MCF 10A (cell line): ENCODE measurements around the gene HPGD. TPM values are rescaled to one million over a fixed set of nuclear protein-coding genes. Genes with fewer than 3 reads are reported as not detected.

Experiments
- BruUV-seq: library from RNA; stranded (reverse); fragments of 400-500 nt; replicated peaks from 2 replicates; lab custom pipeline; 2021; lab: Mats Ljungman, UMichigan
- CTCF ChIA-PET: fragments of 300-600 bp; sonication (Branson Sonifier 250); formaldehyde crosslinking; extraction: SDS; loops from one replicate; lab custom pipeline; 2021; ENCODE audit warnings: antibody characterized with exemption, inconsistent platforms; lab: Yijun Ruan, JAX
- POLR2A ChIA-PET: fragments of 300-600, 350-650 bp; sonication (Branson Sonifier 250); formaldehyde crosslinking; extraction: SDS; loops from one replicate; lab custom pipeline; 2020; ENCODE audit warnings: antibody characterized with exemption, inconsistent platforms; lab: Yijun Ruan, JAX
- DNase-seq: peaks from one replicate; pipeline ENCODE4 v3.0.0-alpha.2; 2018; ENCODE audit not compliant: unreplicated experiment
- H3K27ac Mint-ChIP-seq: one replicate; pipeline ENCODE4 v1.8.0; 2022; ENCODE audit warnings: mild to moderate bottlenecking, low read depth, mixed read lengths; ENCODE audit not compliant: unreplicated experiment
- H3K27me3 Mint-ChIP-seq: one replicate; pipeline ENCODE4 v1.8.0; 2022; ENCODE audit warnings: mixed read lengths; ENCODE audit not compliant: insufficient read depth, unreplicated experiment
- H3K36me3 Mint-ChIP-seq: one replicate; pipeline ENCODE4 v1.8.0; 2022; ENCODE audit warnings: mild to moderate bottlenecking, moderate library complexity, mixed read lengths; ENCODE audit not compliant: insufficient read depth, unreplicated experiment
- H3K4me1 Mint-ChIP-seq: one replicate; pipeline ENCODE4 v1.8.0; 2022; ENCODE audit warnings: mixed read lengths; ENCODE audit not compliant: insufficient read depth, unreplicated experiment
- H3K4me3 Mint-ChIP-seq: one replicate; pipeline ENCODE4 v1.8.0; 2022; ENCODE audit warnings: mild to moderate bottlenecking, moderate library complexity, mixed read lengths; ENCODE audit not compliant: unreplicated experiment
- H3K9me3 Mint-ChIP-seq: one replicate; pipeline ENCODE4 v1.8.0; 2022; ENCODE audit warnings: mixed read lengths; ENCODE audit not compliant: unreplicated experiment
- CTCF ChIP-seq: fragments of 200-600 bp; IDR thresholded peaks from one replicate; pipeline ENCODE4 v1.8.0; 2022; ENCODE audit warnings: antibody characterized with exemption, mild to moderate bottlenecking; ENCODE audit not compliant: unreplicated experiment
- intact Hi-C: fragments of 100-400 bp; cut with micrococcal nuclease; formaldehyde crosslinking; loops from 2 replicates; pipeline ENCODE4 v1.14.1; 2022
- total RNA-seq: library from RNA; stranded (reverse); gene quantifications from 2 replicates; pipeline ENCODE4 v1.2.3, GENCODE V29; 2022

Gene HPGD
- total RNA-seq, 1 experiment from 2014 or later = 0.77 TPM

- ChIA-PET POLR2A (no interaction called here), CTCF (no interaction called here)
- DNase-seq = no peak
- H3K4me1 Mint-ChIP-seq = peaks cover 14% of the 10 kb centered on the region
- TF ChIP-seq CTCF = no peak
- peaks cover 42% of the 10 kb centered on the region for H3K9me3 Mint-ChIP-seq
- BruUV-seq = no TSS peak
- peaks cover 6% of the 10 kb centered on the region for H3K36me3 Mint-ChIP-seq
- no peak overlapping the region for H3K4me3 Mint-ChIP-seq
- intact Hi-C loops = no loop called here
- H3K27me3 Mint-ChIP-seq = no peaks in the 10 kb centered on the region
- no peak overlapping the region for H3K27ac Mint-ChIP-seq
Observed at GRCh38 chr4:174545268-174545667, 23.0 kb upstream of the HPGD start.

GRCh38 chr4:174544496-174544895 is 22.2 kb upstream of the HPGD start:
- TF ChIP-seq CTCF = no peak
- ChIA-PET CTCF (no interaction called here), POLR2A (no interaction called here)
- no peaks in the 10 kb centered on the region for H3K27me3 Mint-ChIP-seq
- BruUV-seq = no TSS peak
- peaks cover 6% of the 10 kb centered on the region for H3K4me1 Mint-ChIP-seq
- intact Hi-C loops = no loop called here
- no peak overlapping the region for H3K4me3 Mint-ChIP-seq
- H3K27ac Mint-ChIP-seq = no peak overlapping the region
- peaks cover 42% of the 10 kb centered on the region for H3K9me3 Mint-ChIP-seq
- peaks cover 6% of the 10 kb centered on the region for H3K36me3 Mint-ChIP-seq
- no peak for DNase-seq

- POLR2A ChIA-PET = interaction anchor here (1.0 to 1.1 kb wide), 2 partner anchors 12 to 142 kb away, joined by 3 read pairs; no protein-coding TSS in a partner anchor
- Mint-ChIP-seq H3K27me3 (no peaks in the 10 kb centered on the region), H3K4me1 (peaks cover 14% of the 10 kb centered on the region), H3K4me3 (no peak overlapping the region), H3K9me3 (peaks cover 17% of the 10 kb centered on the region), H3K27ac (peak overlapping the region; percentile 46), H3K36me3 (peaks cover 6% of the 10 kb centered on the region)
- TF ChIP-seq CTCF = no peak
- DNase-seq = no peak
- CTCF ChIA-PET = interaction anchor here (1.4 to 1.5 kb wide), 2 partner anchors 18 to 92 kb away, joined by 5 to 7 read pairs; partner anchors contain the start of gene HPGD
- BruUV-seq = no TSS peak
- intact Hi-C loops = no loop called here
Observed at GRCh38 chr4:174540175-174540574, 17.9 kb upstream of the HPGD start.

GRCh38 chr4:174539571-174539970 is 17.3 kb upstream of the HPGD start:
- no TSS peak for BruUV-seq
- no peak for TF ChIP-seq CTCF
- DNase-seq = no peak
- intact Hi-C loops = no loop called here
- ChIA-PET CTCF (interaction anchor here (1.4 to 1.5 kb wide), 2 partner anchors 17 to 93 kb away, joined by 5 to 7 read pairs; partner anchors contain the start of gene HPGD), POLR2A (interaction anchor here (0.9 to 1.2 kb wide), 6 partner anchors 10 to 167 kb away, joined by 3 to 4 read pairs (median 4); no protein-coding TSS in a partner anchor)
- Mint-ChIP-seq H3K36me3 (peaks cover 6% of the 10 kb centered on the region), H3K9me3 (peaks cover 17% of the 10 kb centered on the region), H3K4me3 (no peak overlapping the region), H3K4me1 (peaks cover 14% of the 10 kb centered on the region), H3K27ac (peak overlapping the region; percentile 46), H3K27me3 (no peaks in the 10 kb centered on the region)
